Suprapubic skin (tissue), 3 donors: ENCODE data around the gene KCNA5.

Experiments
- POLR2A ChIP-seq, 2 donors: fragments of 450-650 bp; IDR thresholded peaks; one replicate each; pipeline ENCODE4 v1.6.1; 2017; ENCODE audit warnings: antibody characterized with exemption in 2 of 2, mild to moderate bottlenecking in 2 of 2, moderate library complexity in 2 of 2
- TF ChIP-seq, protein P1 (sequence below), 2 donors: fragments of 200-600 bp in 1 of 2; fragments of 450-650 bp in 1 of 2; sonication (generic) in 1 of 2; IDR thresholded peaks; one replicate each; pipeline ENCODE4 v1.5.1; 2016 to 2019; ENCODE audit warnings: antibody characterized with exemption in 2 of 2, mild to moderate bottlenecking in 1 of 2, moderate library complexity in 1 of 2

DNA sequence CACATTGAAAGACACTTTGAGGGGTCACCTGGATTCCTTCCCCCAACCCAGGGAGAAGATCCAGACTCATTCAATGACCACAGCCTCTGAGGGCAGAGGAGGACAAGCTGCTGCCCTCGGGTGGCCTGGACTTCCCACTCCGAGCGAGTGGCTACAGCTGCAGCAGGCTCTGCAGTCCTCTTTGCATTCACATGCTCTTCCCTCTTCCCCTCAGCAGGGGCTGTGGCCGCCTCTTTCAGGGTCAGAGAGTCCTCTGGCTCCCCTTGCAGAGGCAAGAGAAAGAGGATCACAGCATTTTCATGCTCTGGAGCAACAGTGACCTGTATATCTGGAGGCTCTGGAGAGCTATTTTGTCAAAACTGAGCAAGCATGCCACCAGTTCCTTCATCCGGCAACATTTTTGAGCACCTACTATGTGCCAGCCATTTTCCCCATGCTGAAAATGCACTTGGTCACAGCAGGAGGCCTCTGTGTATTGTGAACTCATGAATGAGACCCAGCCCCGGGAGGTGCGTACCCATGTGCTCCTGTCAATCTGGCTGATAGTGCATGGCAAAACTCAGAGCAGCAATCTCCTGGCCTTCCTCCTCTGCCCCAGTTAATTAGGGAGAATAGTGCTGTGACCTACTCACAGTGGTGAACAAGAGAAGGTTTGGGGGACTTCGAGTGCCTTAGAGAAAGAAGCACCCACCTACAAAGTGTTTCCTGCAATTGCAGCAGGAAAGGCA lies 42.9 kb upstream of the KCNA5 start:
- TF ChIP-seq, protein P1, sequence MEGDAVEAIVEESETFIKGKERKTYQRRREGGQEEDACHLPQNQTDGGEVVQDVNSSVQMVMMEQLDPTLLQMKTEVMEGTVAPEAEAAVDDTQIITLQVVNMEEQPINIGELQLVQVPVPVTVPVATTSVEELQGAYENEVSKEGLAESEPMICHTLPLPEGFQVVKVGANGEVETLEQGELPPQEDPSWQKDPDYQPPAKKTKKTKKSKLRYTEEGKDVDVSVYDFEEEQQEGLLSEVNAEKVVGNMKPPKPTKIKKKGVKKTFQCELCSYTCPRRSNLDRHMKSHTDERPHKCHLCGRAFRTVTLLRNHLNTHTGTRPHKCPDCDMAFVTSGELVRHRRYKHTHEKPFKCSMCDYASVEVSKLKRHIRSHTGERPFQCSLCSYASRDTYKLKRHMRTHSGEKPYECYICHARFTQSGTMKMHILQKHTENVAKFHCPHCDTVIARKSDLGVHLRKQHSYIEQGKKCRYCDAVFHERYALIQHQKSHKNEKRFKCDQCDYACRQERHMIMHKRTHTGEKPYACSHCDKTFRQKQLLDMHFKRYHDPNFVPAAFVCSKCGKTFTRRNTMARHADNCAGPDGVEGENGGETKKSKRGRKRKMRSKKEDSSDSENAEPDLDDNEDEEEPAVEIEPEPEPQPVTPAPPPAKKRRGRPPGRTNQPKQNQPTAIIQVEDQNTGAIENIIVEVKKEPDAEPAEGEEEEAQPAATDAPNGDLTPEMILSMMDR (IDR thresholded peaks at IDR 0.05), result no peak
- no peak for TF ChIP-seq POLR2A (IDR thresholded peaks at IDR 0.05)
